KMS-11 (cell line): ENCODE data around the gene TARBP1.

ENCODE experiments used
- H2AFZ ChIP-seq: fragments of 200-600 bp; sonication (generic); 2 replicates; pipeline ENCODE4 v1.6.1; 2016; ENCODE audit warnings: antibody characterized with exemption, mixed run types, low read depth
- H3K27ac ChIP-seq: fragments of 200-600 bp; sonication (generic); 2 replicates; pipeline ENCODE4 v1.6.1; 2016; ENCODE audit warnings: mild to moderate bottlenecking, mixed run types
- H3K27me3 ChIP-seq: fragments of 200-600 bp; sonication (generic); 2 replicates; pipeline ENCODE4 v1.6.1; 2017; ENCODE audit warnings: mild to moderate bottlenecking, low read depth, mixed run types, moderate library complexity; ENCODE audit not compliant: insufficient read depth
- H3K36me3 ChIP-seq: fragments of 200-600 bp; sonication (generic); 2 replicates; pipeline ENCODE4 v1.6.1; 2017; ENCODE audit warnings: mild to moderate bottlenecking, mixed run types; ENCODE audit not compliant: insufficient read depth
- H3K4me1 ChIP-seq: fragments of 200-600 bp; sonication (generic); 2 replicates; pipeline ENCODE4 v1.6.1; 2016; ENCODE audit warnings: mild to moderate bottlenecking, low read depth, mixed run types; ENCODE audit not compliant: poor library complexity, severe bottlenecking
- H3K4me2 ChIP-seq: fragments of 200-600 bp; sonication (generic); 2 replicates; pipeline ENCODE4 v1.7.0; 2016; ENCODE audit warnings: mild to moderate bottlenecking, mixed run types
- H3K4me3 ChIP-seq: fragments of 200-600 bp; sonication (generic); IDR thresholded peaks from 2 replicates; pipeline ENCODE4 v1.6.1; 2017; ENCODE audit warnings: low read depth, low read length, mixed read lengths; ENCODE audit not compliant: insufficient read depth
- H3K79me2 ChIP-seq: fragments of 200-600 bp; sonication (generic); 2 replicates; pipeline ENCODE4 v1.6.1; 2016; ENCODE audit warnings: low read depth, mixed run types; ENCODE audit not compliant: insufficient read depth
- H3K9ac ChIP-seq: fragments of 200-600 bp; sonication (generic); 2 replicates; pipeline ENCODE4 v1.6.1; 2016; ENCODE audit warnings: mild to moderate bottlenecking, mixed run types
- H4K20me1 ChIP-seq: fragments of 200-600 bp; sonication (generic); 2 replicates; pipeline ENCODE4 v1.6.1; 2016; ENCODE audit warnings: mild to moderate bottlenecking, mixed run types; ENCODE audit not compliant: insufficient read depth
- TF ChIP-seq, protein P1 (sequence below): fragments of 200-600 bp; sonication (generic); conservative IDR thresholded peaks from 2 replicates; pipeline ENCODE4 v1.6.1; 2017; ENCODE audit warnings: low read depth, mild to moderate bottlenecking, antibody characterized with exemption, low read length, moderate library complexity, mixed read lengths

Gene TARBP1

DNA sequence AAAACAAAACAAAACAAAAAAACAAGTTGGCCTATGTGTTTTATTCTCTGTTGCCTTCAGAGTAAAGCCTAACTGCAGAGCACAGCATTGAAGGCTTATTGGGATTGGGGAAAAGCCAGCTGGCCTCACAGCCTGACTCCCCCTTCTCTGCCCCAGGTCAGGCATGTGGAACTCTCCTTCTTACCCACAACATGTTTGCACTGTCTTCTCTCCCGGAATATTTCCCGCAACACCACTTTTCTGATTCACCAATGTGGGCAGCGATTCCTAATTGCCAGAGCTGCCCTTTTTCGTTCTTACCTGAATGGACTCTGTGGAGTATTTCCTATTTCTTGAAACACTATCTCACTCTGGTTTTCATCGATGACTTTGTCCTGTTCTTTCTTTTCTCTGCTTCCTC, 2.8 kb upstream of the TARBP1 start:
- TF ChIP-seq, protein P1, sequence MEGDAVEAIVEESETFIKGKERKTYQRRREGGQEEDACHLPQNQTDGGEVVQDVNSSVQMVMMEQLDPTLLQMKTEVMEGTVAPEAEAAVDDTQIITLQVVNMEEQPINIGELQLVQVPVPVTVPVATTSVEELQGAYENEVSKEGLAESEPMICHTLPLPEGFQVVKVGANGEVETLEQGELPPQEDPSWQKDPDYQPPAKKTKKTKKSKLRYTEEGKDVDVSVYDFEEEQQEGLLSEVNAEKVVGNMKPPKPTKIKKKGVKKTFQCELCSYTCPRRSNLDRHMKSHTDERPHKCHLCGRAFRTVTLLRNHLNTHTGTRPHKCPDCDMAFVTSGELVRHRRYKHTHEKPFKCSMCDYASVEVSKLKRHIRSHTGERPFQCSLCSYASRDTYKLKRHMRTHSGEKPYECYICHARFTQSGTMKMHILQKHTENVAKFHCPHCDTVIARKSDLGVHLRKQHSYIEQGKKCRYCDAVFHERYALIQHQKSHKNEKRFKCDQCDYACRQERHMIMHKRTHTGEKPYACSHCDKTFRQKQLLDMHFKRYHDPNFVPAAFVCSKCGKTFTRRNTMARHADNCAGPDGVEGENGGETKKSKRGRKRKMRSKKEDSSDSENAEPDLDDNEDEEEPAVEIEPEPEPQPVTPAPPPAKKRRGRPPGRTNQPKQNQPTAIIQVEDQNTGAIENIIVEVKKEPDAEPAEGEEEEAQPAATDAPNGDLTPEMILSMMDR, result no peak
- Histone ChIP-seq H4K20me1 (no peaks in the 10 kb centered on the region), H3K9ac (no peak overlapping the region), H3K27me3 (no peaks in the 10 kb centered on the region), H3K27ac (no peak overlapping the region), H3K4me2 (no peak overlapping the region), H3K4me3 (no peak overlapping the region), H2AFZ (no peak overlapping the region), H3K4me1 (peaks cover 14% of the 10 kb centered on the region), H3K36me3 (no peaks in the 10 kb centered on the region), H3K79me2 (peaks cover 6% of the 10 kb centered on the region; the same call in 1 of the 2 replicates)

DNA sequence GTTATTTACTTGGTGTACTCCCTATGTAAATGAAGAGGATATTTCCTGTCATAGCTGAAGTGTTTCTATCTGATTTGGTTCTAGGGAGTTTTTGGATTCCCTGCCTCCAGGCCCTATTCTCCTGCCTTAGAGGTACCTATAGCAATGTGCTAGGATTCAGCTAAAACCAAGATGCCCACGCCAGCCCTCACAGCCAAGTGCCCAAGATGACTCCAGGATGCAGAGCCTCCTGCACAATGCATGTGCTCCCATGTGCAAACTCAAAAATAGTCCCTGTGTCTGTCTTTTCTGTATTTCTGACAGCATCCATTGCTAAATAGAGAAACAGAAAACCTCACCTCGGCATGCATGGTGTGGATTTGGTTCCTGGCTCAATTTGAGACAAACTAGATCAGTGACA, 887 bp upstream of the TARBP1 start:
- H3K27ac ChIP-seq, result no peak overlapping the region
- H3K4me1 ChIP-seq, result peaks cover 19% of the 10 kb centered on the region
- TF ChIP-seq, protein P1, result no peak
- no peaks in the 10 kb centered on the region for H4K20me1 ChIP-seq
- no peak overlapping the region for H3K4me2 ChIP-seq
- H3K79me2 ChIP-seq, result peaks cover 20% of the 10 kb centered on the region; the same call in 1 of the 2 replicates
- H3K27me3 ChIP-seq, result no peaks in the 10 kb centered on the region
- H3K9ac ChIP-seq, result no peak overlapping the region
- no peak overlapping the region for H3K4me3 ChIP-seq
- no peak overlapping the region for H2AFZ ChIP-seq
- H3K36me3 ChIP-seq, result no peaks in the 10 kb centered on the region

GRCh38 chr1:234479310-234479559, 256 bp upstream of the TARBP1 start:
- Histone ChIP-seq H3K79me2 (peaks cover 26% of the 10 kb centered on the region; the same call in 1 of the 2 replicates), H2AFZ (peak overlapping the region; percentile 91), H3K4me2 (peak overlapping the region; percentile 91), H3K9ac (peak overlapping the region; percentile 80; the same call in 1 of the 2 replicates), H3K27me3 (no peaks in the 10 kb centered on the region), H3K36me3 (no peaks in the 10 kb centered on the region), H3K4me3 (no peak overlapping the region), H4K20me1 (no peaks in the 10 kb centered on the region), H3K27ac (peak overlapping the region; percentile 83), H3K4me1 (peaks cover 19% of the 10 kb centered on the region)
- TF ChIP-seq, protein P1, result no peak

GRCh38 chr1:234478152-234478480, 863 bp downstream of the TARBP1 start:
- H3K36me3 ChIP-seq, result no peaks in the 10 kb centered on the region
- TF ChIP-seq, protein P1, result no peak
- no peaks in the 10 kb centered on the region for H4K20me1 ChIP-seq
- peaks cover 19% of the 10 kb centered on the region for H3K4me1 ChIP-seq
- H3K4me2 ChIP-seq, result peak overlapping the region; percentile 77
- H3K27me3 ChIP-seq, result no peaks in the 10 kb centered on the region
- peak overlapping the region; percentile 83 for H3K27ac ChIP-seq
- H2AFZ ChIP-seq, result peak overlapping the region; percentile 53
- H3K4me3 ChIP-seq, result peak overlapping the region; percentile 94
- H3K9ac ChIP-seq, result peak overlapping the region; percentile 80; the same call in 1 of the 2 replicates
- H3K79me2 ChIP-seq, result peaks cover 28% of the 10 kb centered on the region; the same call in 1 of the 2 replicates
